MG63 (cell line): ENCODE results near the gene FGF8. TPM values are rescaled to one million over a fixed set of nuclear protein-coding genes. Genes with fewer than 3 reads are reported as not detected.
"Not testable (repeated sequence)": the region's sequence is repeated elsewhere in the genome, so short reads cannot be mapped to it uniquely, and the experiment has no call there.

ENCODE experiments used
- DNase-seq: peaks from one replicate; pipeline ENCODE4 v3.0.0-alpha.2; 2020
- H3K27me3 ChIP-seq: fragments of 250-450 bp; sonication (Bioruptor Pico); 2 replicates; pipeline ENCODE4 v1.5.1; 2020; ENCODE audit warnings: mild to moderate bottlenecking, moderate library complexity
- H3K36me3 ChIP-seq: fragments of 250-450 bp; sonication (Bioruptor Pico); 2 replicates; pipeline ENCODE4 v1.5.1; 2020; ENCODE audit warnings: mild to moderate bottlenecking, moderate library complexity
- H3K4me3 ChIP-seq: fragments of 250-450 bp; sonication (Bioruptor Pico); 2 replicates; pipeline ENCODE4 v1.5.1; 2020; ENCODE audit warnings: mild to moderate bottlenecking, moderate library complexity
- H3K9me3 ChIP-seq: fragments of 250-450 bp; sonication (Bioruptor Pico); 2 replicates; pipeline ENCODE4 v1.5.1; 2020; ENCODE audit warnings: mild to moderate bottlenecking, moderate library complexity
- total RNA-seq: library from RNA; depleted of rRNA; stranded (reverse); fragments of >200 nt; shearing (Covaris generic); gene quantifications from 2 replicates; pipeline ENCODE4 v1.2.3, GENCODE V29; 2014; ENCODE audit warnings: low replicate concordance; rRNA removed

Gene FGF8
- not detected in 2 replicates for total RNA-seq

GRCh38 chr10:101775273-101776160 is at the start of gene FGF8:
FGF8 (minus strand) TSS chr10:101776114; CDS start chr10:101775900, 214 bp downstream.
- Histone ChIP-seq H3K4me3 (no peak within 1 kb of the TSS), H3K9me3 (no peaks in the 10 kb centered on the region), H3K36me3 (peaks cover 5% of the 10 kb centered on the region), H3K27me3 (no peaks in the 10 kb centered on the region)
- no peak for DNase-seq

GRCh38 chr10:101824736-101825135 is 48.8 kb upstream of the FGF8 start:
- Histone ChIP-seq H3K4me3 (no peak overlapping the region), H3K36me3 (no peaks in the 10 kb centered on the region), H3K9me3 (no peaks in the 10 kb centered on the region), H3K27me3 (no peaks in the 10 kb centered on the region)
- DNase-seq = no peak

- Histone ChIP-seq H3K27me3 (no peaks in the 10 kb centered on the region), H3K36me3 (peaks cover 7% of the 10 kb centered on the region), H3K4me3 (peak overlapping the region; percentile 76), H3K9me3 (no peaks in the 10 kb centered on the region)
- DNase-seq = no peak
Measured at GRCh38 chr10:101818872-101819633, 43.1 kb upstream of the FGF8 start.

- Histone ChIP-seq H3K27me3 (no peaks in the 10 kb centered on the region), H3K36me3 (peaks cover 11% of the 10 kb centered on the region), H3K4me3 (peak within 1 kb of the TSS; percentile 76), H3K9me3 (no peaks in the 10 kb centered on the region)
- DNase-seq = peak; percentile 99
Measured at GRCh38 chr10:101818119-101818871, 42.4 kb upstream of the FGF8 start, which contains the start of gene OGA. OGA (minus strand) TSS chr10:101818444; CDS start chr10:101818022, 422 bp downstream.

GRCh38 chr10:101817337-101818118 is 41.6 kb upstream of the FGF8 start:
- peak; percentile 94 for DNase-seq
- Histone ChIP-seq H3K9me3 (no peaks in the 10 kb centered on the region), H3K4me3 (peak overlapping the region; percentile 76), H3K27me3 (no peaks in the 10 kb centered on the region), H3K36me3 (peaks cover 19% of the 10 kb centered on the region)

- no peak for DNase-seq
- Histone ChIP-seq H3K9me3 (no peaks in the 10 kb centered on the region), H3K36me3 (peaks cover 25% of the 10 kb centered on the region), H3K4me3 (peak overlapping the region; percentile 76), H3K27me3 (no peaks in the 10 kb centered on the region)
Measured at GRCh38 chr10:101816913-101817336, 41.0 kb upstream of the FGF8 start.

GRCh38 chr10:101816376-101816775 is 40.5 kb upstream of the FGF8 start:
- Histone ChIP-seq H3K9me3 (no peaks in the 10 kb centered on the region), H3K4me3 (peak overlapping the region; percentile 76), H3K36me3 (peaks cover 30% of the 10 kb centered on the region), H3K27me3 (no peaks in the 10 kb centered on the region)
- DNase-seq = no peak

- H3K36me3 ChIP-seq = peaks cover 45% of the 10 kb centered on the region
- no peaks in the 10 kb centered on the region for H3K9me3 ChIP-seq
- peak overlapping the region; percentile 76 for H3K4me3 ChIP-seq
- DNase-seq = no peak
- H3K27me3 ChIP-seq = no peaks in the 10 kb centered on the region
Measured at GRCh38 chr10:101814466-101815071, 38.7 kb upstream of the FGF8 start.

- peaks cover 62% of the 10 kb centered on the region for H3K36me3 ChIP-seq
- DNase-seq = no peak
Measured at GRCh38 chr10:101812606-101813005, 36.7 kb upstream of the FGF8 start.

GRCh38 chr10:101807158-101807557 is 31.2 kb upstream of the FGF8 start:
- Histone ChIP-seq H3K9me3 (no peaks in the 10 kb centered on the region), H3K27me3 (no peaks in the 10 kb centered on the region), H3K4me3 (no peak overlapping the region), H3K36me3 (peaks cover 88% of the 10 kb centered on the region)
- DNase-seq = no peak

More at GRCh38 chr10:101812606-101813005, 36.7 kb upstream of the FGF8 start:
- Histone ChIP-seq H3K4me3 (no peak overlapping the region), H3K9me3 (no peaks in the 10 kb centered on the region), H3K27me3 (no peaks in the 10 kb centered on the region)

- DNase-seq = no peak
- Histone ChIP-seq H3K36me3 (peaks cover 89% of the 10 kb centered on the region), H3K27me3 (no peaks in the 10 kb centered on the region), H3K9me3 (no peaks in the 10 kb centered on the region), H3K4me3 (no peak overlapping the region)
Measured at GRCh38 chr10:101803511-101803910, 27.6 kb upstream of the FGF8 start.

- Histone ChIP-seq H3K36me3 (peaks cover 96% of the 10 kb centered on the region), H3K4me3 (no peak overlapping the region), H3K27me3 (no peaks in the 10 kb centered on the region), H3K9me3 (no peaks in the 10 kb centered on the region)
- no peak for DNase-seq
Measured at GRCh38 chr10:101797403-101798059, 21.6 kb upstream of the FGF8 start.

GRCh38 chr10:101793526-101793925 is 17.6 kb upstream of the FGF8 start:
- no peak overlapping the region for H3K4me3 ChIP-seq
- H3K36me3 ChIP-seq = peaks cover 95% of the 10 kb centered on the region
- H3K9me3 ChIP-seq = no peaks in the 10 kb centered on the region
- H3K27me3 ChIP-seq = no peaks in the 10 kb centered on the region
- no peak for DNase-seq

GRCh38 chr10:101789686-101790085 is 13.8 kb upstream of the FGF8 start:
- Histone ChIP-seq H3K27me3 (no peaks in the 10 kb centered on the region), H3K9me3 (no peaks in the 10 kb centered on the region), H3K36me3 (peaks cover 86% of the 10 kb centered on the region), H3K4me3 (no peak overlapping the region)
- DNase-seq = no peak

- H3K36me3 ChIP-seq = peaks cover 85% of the 10 kb centered on the region
Measured at GRCh38 chr10:101789231-101789630, 13.3 kb upstream of the FGF8 start.

More at GRCh38 chr10:101789231-101789630, 13.3 kb upstream of the FGF8 start:
- not testable (repeated sequence) for DNase-seq, H3K9me3 ChIP-seq, H3K27me3 ChIP-seq, H3K4me3 ChIP-seq
